A172 (cell line): Measurements from ENCODE around the gene RAD21L1. TPM values are rescaled to one million over a fixed set of nuclear protein-coding genes. Genes with fewer than 3 reads are reported as not detected.
A peak's percentile ranks its signal among the peaks of the same experiment; 100 is the strongest.

Experiments used
- DNase-seq: peaks from one replicate; pipeline ENCODE4 v3.0.0-alpha.2; 2015; ENCODE audit warnings: low spot score
- total RNA-seq: library from RNA; depleted of rRNA; stranded (reverse); fragments of >200 nt; shearing (Covaris generic); gene quantifications from 2 replicates; pipeline ENCODE4 v1.2.3, GENCODE V29; 2014; rRNA removed

The RAD21L1 gene
- total RNA-seq = 0.07 and 0.90 TPM in 2 replicates

DNA sequence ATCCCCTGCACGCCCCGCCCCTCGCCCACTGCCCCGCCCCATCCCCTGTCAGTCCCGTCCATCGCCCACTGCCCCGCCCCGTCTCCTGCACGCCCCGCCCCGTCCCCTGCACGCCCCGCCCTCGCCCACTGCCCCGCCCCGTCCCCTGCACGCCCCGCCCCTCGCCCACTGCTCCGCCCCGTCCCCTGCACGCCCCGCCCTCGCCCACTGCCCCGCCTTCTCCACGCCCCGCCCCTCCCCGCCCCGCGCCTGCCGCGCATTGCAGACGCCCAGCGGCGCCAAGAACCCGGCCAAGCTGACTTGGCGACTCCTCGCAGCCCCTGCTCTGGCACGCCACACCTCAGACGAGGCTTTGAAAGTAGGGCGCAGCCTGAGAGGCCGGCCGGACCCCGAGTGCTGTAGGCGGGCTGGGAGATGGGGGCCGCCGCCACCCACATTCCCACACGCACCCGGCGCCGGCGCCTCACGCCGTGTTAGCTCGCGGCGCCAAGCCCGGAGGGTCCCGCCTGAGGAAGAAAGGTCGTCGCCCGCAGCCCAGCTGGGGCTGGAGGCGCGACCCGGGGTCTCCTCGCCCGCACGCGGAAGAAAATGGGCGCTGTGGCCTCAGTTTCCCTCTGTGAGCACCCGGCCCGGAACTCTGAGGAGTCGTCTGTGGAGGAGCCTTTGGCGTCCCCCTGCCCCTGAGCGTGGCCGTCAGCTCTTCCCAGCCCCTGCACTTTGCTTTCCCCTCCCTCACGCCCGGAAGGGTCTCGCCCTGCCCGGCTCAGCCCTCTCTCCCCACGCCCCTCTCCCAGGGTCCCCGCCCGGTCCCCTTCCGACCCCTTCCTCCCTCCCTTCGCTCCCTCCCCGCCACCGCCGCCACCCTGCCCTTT, at the start of gene RAD21L1:
Gene RAD21L1 (plus strand): TSS at position 262 of the 872 bp plus-strand sequence. CDS start 2,410 bp downstream, outside the sequence.
- DNase-seq = peak; percentile 45

DNA sequence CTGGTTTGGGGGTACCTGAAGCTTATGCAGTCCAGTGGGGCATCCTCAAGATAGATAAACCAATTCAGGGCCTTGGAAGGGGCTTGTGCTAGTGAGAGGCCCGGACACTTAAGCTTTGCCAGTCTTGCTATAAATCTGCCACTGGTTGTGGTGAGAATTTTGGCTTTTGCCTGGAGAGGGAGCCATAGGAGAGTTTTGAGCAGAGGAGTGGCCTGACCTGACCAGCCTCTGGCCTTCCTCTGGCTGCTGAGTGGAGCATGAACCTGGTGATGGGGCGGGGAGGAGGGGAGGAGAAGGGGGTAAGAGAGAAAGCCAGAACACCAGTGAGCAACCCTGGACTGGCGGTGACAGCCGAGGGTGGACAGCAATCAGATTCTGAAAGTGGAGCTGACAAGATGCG, 48.2 kb upstream of the RAD21L1 start:
- DNase-seq = peak; percentile 40

DNA sequence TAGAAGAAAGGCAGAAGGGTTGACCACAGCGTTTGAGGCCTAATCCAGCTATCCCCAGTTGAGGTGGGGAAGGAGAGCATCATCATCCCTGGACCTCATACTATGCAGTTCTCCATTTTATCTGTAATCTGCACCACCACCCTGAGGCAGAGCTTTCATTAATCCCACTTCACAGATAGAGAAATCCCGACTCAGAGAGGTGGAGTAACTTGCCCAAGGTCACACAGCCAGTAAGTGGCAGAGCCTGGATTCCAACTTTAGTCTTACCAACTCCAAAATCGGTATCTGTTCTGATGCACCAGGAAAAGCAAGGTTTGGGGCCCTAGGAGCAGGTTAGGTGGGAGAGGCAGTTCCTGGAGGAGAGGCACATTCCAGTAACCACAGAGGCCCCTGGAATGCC, 47.7 kb upstream of the RAD21L1 start:
- DNase-seq = no peak

DNA sequence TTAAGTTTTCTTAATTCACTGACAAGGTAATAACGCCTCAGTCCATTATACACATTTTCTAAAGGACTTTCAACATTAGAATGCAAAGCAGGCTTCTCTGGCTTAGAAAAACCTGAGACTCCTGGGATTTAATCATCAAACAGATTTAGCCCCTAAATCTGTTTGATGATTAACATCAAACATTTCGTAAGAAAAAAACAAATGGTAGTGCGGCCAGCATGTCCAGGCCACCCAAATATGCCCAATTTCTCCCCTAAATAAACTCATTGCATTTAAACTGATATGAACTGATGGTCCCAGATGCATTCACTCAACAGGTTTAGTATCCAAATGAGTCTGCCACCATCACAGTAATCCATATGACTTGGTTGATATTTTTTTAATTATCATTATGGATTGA, 47.2 kb upstream of the RAD21L1 start:
- DNase-seq = no peak

DNA sequence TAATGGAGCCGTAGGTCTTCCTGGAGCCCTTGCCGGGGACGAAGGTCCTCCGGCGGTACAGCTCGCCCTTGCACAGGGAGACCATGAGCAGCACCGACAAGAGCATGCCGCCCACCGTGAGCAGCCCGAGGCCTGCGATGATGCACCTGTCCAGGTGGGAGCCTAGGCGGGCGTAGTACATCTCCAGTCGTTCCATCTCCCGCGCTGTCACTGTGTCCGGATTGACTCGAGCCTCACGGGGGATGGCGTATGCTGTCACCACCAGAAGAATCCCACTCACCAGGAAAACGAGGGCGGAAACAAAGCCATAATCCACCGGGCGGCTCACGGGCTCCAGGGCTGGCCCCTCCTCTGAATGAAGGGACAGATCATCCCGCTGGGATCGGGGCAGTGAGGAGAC, 44.9 kb upstream of the RAD21L1 start:
- DNase-seq = no peak

DNA sequence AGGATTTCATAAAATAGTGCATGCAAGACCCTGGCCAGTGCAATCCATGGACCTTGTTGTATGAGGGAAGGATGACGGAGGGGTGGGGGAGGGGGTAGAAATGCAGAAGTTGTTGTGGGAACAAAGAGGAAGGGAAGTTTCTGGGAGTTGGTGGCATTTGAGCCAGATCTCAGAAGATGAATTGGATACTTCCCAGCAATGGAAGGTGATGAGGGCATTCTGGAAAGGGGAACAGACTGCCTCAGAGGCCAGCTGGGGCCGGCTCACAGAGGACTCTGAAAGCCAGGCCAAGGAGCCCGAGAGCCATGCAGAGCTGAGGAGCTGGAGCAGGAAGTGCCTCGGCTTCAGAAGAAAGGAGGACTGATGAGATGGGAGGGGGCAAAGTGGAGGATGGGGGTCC, 43.7 kb upstream of the RAD21L1 start:
- no peak for DNase-seq

DNA sequence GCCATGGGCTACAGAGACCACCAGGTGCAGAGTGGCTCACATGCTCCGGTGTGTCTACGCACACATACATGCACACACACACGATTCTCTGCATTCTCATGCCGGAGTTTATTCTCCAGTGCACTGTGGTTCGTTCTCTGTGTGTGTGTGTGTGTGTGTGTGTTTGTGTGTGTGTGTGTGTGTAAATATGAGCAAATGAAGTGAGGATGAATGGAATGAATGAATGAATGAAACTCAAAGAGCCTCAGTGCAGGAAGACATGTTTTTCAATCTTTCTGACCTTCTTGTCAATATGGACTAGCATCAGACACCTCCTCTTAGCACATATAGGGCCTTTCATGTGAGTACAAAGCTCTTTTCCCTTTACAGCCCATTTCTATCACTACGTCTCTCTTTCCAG, 42.7 kb upstream of the RAD21L1 start:
- no peak for DNase-seq

DNA sequence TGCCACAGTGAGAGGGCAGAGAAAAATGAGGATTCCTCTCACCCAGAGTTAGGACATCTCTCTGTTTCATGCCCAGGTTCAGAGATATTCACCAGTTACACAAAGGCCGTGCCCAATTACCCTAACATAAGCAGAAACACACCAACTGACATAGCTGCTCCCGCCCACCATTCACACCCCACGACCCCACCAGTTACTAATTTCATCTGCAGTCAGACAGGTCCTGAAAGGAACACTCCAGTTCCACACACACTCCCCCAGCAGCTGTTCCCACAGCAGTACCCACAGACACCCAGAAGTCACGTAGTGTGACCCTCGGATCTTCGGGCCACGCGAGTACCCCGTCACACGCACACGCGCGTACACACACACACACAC, 41.6 kb upstream of the RAD21L1 start:
- DNase-seq = no peak

DNA sequence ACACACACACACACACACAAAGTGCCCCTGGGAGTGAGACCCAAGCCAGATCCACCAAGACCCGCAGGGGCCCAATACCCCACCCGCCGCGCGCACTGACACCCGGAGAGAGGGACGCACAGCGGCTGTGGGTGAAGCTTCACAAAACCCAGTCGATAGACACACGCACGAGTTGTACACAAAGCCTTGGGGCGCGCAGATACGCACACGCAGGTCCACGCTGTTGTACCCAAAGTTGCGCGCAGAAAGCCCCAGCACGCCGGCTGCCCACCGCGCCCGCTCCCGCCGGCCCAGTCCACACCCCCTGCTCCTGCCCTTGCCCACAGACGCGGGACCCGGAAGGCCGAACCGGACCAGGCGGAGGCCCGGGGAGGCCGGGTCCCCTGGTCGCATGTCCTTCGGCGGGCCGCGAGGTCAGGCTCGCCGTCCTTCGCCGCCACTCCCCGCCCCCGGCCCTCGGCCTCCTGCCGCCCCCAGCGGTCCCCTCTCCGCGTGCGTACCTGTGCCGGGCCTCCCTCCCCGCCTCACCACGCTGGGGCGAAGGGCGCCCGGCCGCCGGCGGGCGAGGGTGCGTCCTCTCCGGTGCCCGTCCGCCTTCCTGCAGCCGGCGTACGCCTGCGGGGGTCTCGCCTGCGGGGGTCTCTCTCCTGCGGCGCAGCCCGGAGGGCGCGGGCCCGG, 41.1 kb upstream of the RAD21L1 start, which contains the start of gene TMEM74B:
Gene TMEM74B (minus strand): TSS at position 344 of the 678 bp plus-strand sequence. CDS start 1,180 bp downstream, outside the sequence.
- DNase-seq = no peak

DNA sequence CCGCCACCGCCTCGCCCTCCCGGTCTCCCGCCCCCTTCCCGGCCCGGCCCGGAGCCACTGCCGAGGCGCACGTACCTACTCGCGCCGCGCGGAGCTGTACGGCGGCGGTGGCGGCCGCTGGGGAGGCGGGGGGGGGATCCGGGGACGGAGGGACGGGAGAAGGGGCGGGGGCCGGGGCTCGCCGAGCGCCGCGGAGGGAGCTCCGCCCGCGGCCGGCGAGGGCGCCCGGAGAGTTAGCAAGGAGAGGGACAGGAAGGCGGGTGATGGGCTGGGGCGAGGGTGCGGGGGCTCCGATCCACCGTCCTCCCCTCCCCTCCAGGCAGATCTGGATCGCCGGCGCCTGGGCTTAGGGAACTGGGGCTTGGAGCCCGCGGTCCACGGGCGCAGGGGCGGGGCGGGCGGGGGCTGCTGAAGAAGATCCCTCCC, 40.5 kb upstream of the RAD21L1 start:
- DNase-seq = no peak

DNA sequence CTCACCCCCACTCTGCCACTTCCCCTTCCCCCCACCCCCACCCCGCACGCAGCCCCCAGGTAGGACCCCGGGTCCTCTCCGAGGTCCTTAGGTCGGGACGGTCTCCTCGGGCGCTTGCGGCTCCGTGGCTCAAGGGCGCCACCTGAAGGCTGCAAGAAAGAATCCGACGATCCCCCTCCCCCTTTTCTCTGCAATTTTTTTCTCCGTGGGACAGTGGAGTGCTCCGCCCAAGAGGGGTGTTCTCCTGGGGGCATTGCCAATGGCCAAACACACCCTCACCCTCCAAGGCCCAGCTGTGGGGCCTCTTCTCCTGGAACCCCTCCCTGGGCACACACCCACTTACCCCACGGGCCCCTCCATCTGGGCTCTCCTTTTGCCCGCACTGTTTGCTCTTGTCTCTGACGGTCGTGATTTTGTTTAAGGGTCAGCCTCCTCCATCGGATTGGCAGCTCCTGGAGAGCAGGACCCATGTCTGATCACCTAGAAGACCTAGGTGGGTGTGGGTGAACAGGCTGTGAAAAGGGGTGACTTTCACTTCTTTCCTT, 40.0 kb upstream of the RAD21L1 start:
- DNase-seq = peak; percentile 33

DNA sequence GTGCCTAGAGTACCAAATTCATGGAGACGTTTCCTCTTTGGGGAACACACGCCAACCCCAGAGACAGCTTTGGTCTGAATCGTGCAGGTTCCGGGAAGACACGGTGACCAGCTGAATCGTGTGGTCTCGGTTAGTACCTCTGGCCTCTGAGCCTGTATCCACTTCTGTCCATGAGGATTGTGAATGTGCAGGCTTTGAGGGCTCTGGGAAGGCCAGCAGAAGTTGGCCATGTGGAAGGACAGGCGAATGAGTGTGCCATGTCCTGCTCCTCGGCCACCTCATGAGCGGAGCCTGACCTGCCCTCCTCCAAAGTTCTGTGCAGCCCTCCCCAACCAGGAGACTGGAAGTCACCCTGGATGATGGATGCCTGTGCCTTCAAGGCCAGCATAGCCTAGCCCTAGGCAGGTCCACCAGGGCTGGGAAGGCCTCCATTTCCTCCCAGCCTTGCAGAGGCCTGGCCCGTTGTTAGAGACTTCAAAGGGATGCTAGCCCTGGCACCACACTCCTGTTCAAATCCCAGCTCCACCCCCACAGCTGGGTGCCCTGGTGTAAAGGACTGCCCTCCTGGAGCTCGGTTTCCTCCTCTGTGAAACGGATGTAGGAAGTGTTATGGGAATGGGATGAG, 39.4 kb upstream of the RAD21L1 start:
- no peak for DNase-seq

DNA sequence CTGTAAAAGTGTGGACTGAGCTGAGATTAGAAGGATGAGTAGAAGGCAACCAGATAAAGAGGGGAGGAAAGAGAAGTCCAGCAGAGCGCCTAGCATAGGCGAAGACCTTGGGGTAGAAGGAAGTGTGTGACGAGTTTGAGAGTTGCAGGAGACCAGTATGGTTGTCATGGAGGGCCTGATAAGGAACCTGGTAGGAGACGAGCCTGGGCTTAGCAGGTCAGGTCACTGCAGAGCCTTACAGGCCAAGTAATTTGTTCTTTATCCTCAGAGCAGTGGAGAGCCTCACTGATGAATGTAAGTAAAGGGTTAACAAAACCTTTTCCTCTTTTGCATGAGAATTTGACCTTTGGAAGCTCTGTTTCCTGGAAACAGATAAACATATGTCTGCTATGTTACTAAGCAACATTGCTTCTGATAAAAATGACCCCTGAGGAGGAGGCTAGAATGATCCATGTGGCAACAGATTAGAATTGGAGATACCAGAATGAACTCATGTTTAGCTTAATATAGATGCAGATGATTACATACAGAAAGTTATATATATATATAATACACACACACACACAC, 38.2 kb upstream of the RAD21L1 start:
- no peak for DNase-seq

DNA sequence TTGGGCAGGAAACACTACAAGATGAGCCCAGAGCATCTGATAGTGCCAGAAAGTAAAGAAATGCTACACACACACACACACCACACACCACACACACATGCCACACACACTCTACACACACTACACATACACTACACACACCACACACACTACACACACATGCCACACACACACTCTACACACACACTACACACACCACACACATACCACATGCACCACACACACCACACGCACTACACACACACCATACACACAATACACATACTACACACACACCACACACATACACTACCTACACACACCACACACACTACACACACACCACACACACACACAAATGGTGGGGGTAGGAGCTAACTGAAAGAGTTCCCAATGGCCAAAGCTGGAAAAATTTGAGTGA, 37.5 kb upstream of the RAD21L1 start:
- no peak for DNase-seq

DNA sequence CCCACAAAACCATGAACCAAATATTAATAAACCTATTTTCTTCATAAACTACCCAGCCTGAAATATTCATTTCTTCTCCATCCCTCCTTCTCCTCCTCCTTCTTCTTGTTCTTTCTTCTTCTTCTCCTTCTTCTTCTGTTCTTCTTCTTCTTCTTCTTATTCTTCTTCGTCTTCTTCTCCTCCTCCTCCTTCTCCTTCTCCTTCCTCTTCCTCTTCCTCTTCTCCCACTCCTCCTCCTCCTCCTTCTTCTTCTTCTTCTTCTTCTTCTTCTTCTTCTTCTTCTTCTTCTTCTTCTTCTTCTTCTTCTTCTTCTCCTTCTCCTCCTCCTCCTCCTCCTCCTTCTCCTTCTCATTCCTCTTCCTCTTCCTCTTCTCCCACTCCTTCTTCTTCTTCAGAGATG, 36.0 kb upstream of the RAD21L1 start:
- no peak for DNase-seq

DNA sequence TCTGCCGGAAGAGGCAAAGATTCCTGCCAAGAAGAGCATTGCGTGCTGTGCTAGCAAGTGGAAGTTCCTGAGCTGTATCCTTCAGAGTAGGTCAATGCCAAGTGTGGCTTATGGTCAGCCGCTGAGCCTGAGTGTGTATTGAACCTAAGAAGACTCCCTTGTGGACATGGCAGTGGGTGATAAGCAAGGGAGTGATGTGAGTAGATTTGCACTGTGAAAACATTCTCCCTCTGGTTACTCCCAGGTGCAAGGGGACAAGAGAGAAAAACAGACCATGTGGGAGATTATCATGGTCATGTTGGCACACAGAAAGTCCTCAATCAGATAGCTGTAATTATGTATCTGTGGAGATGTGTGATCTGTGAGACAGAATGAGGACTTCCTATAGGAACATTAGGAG, 35.0 kb upstream of the RAD21L1 start:
- DNase-seq = no peak

DNA sequence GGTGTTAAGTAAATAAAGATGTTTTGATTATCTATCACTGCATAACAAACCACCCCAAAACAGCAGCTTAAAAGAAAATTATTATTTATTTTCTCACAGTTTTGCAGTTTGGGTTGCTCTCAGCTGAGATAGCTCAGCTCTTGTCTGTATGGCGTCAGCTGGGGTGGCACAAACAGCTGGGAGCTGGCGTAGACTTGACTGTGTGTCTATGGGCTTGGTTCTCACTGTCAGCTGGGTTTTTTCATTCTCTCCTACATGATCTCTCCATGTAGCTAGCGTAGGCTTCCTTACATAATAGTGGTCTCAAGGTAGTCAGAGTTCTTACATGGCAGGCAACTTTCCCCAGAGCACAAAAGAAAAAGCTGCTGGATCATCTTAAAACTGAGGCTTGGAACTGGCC, 34.5 kb upstream of the RAD21L1 start:
- DNase-seq = no peak

DNA sequence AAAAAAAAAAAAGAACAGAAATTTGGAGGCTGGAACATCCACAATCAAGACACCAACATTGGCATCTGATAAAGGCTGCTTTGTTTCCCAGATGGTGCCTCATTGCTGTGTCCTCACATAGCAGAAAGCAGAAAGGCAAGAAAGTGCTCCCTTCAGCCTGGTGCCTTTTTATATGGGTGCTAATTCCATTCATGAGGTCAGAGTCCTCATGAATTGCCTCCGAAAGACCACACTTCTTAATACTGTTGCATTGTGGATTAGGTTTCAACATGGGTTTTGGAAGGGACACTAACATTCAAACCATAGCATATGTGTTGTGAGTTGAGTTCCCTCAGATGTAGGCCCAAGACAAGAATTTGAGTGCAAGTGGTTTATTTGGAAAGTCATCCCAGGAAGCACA, 30.6 kb upstream of the RAD21L1 start:
- DNase-seq = no peak

DNA sequence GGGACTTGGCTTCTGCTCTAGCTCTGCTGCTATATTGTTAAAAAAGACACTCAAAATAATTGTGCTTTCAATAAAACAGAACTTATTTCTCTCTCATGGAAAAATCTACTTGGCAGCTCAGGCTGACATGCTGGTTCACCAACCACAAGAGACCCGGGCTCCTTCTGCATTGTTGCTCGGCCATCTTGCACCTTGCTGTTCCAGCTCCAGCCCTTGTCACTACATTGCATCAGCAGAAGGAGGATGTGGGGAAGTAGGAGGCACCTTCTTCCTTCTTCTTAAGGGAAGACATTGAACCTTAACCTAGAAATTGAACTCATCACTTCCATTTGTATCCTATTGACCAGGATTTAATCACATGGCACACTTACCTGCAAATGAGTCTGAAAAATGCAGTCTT, 29.2 kb upstream of the RAD21L1 start:
- DNase-seq = no peak

DNA sequence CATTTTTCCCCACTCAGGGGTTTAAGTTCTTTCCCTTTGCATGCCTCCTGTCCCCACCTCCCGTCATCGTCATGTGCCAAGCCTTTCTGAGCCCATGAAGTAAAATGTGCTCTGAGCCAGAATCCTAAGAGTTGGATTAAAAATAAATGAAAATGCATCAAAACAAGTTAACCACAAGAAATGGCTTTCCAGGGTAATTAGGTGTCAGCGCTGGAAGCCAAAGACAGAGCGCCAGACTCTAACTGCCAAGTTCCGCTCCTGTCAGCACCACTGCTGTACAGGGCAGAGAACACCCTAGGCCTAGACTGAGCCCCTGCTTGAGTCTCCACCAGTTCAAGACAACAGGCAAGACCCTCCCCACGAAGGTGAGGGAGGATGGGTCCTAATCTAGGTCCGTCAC, 28.0 kb upstream of the RAD21L1 start:
- DNase-seq = no peak

DNA sequence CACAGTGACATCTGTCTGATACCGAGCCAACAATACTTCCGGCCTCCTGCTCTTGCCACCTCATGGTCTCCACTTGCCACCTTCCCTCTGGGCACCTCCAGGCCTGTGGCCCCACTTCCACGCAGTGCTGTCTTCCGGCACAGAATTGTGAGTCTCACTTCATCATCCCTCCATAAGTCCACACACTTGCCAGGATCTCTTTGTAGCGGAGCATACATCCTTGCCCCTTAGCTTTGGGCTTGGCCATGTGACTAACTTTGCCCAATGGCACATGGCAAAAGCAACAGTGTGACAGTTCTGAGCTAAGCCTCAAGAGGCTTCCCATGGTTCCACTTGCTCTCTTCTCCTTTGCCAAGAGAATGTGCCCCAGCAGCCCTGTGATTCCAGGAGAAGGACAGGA, 27.1 kb upstream of the RAD21L1 start:
- no peak for DNase-seq
